ENCODE results near the gene BPIFB2.

BPIFB2 gene

DNA sequence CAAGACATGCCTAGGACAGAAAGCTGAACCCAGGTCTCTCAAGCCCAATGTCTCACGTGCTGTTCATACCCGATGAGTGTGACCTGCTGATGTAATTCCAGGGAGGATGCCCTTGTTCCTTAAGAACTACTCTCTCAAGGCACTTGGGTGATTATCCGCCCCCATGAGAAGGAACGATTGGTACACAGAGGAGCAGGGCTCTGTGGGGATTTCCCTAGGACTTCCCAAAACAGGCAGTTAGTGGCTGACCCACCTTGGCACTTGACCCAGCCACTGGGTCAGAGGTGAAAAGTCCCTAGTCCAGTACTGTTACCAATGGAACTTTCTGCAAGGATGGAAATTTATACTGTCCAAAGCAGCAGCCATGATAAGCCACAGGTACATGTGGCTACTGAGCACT, 14.8 kb downstream of the BPIFB2 start:
- no peak for DNase-seq

DNA sequence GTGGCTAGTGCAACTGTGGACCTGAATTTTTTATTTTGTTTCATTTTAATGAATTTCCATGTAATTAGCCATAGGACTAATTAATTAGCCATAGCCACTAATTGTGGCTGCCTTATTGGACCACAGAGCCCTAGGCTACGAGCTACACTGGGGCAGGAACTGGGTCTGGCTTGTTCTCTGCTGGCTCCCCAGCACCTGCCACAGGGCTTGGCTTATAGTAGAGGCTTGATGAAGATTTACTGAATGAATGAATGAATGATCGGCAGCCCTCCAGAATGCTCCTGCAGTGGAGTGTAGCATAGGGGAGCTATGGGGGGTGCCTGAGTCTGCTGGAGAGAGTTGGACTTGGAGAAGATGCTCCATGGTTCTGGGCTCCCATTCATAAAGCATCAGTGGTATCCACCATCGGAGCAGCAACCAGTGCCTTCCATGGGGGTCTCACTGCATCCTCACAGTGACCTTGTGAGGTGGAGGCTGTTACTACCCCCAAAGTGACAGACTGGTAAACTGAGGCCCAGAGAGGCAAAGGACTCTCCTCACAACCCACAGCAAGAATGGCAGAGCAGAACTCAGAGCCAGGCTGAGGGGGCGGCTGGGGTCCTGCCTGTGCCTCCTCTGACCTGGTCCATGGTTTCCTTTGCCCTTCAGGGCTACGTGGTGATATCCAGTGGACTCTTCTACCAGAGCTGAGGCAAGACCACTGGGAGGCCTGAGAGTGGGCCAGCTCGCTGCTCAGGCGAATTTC, 15.4 kb downstream of the BPIFB2 start:
- no peak for DNase-seq

- no peak for DNase-seq
Measured at GRCh38 chr20:33023439-33024242, 16.1 kb downstream of the BPIFB2 start.

- DNase-seq = no peak
Measured at GRCh38 chr20:33024243-33024560, 16.7 kb downstream of the BPIFB2 start.

DNA sequence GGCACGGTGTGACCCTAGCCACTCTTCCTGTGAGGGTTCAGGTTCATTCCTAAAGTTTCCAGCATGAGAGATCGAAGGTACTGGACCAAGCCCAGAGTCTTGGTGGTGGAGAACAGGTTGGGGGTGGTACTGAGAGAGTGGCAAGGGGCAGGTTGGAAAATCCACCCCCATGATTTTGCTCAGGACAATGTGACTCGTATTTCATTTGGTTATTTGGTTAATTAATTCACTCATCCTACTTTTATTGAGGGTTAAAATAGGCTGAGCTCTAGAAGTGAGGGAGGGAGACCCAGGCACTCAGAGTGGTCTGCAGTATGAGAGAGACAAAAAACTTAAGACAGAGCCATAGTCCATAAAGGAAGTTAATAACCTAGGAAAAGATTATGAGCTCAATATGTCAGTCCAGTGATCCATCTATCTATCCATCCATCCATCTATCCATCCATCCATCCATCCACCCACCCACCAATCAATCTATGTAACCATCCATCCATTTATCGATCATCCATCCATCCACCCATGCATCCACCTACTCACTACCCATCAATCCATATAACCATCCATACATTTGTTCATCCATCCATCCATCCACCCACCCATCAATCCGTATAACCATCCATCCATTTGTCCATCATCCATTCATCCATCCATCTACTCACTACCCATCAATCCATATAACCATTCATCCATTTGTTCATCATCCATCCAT, 17.3 kb downstream of the BPIFB2 start:
- no peak for DNase-seq

GRCh38 chr20:33025318-33025876, 17.9 kb downstream of the BPIFB2 start:
- no peak for DNase-seq

GRCh38 chr20:33026072-33026778, 18.7 kb downstream of the BPIFB2 start:
- no peak for DNase-seq

DNA sequence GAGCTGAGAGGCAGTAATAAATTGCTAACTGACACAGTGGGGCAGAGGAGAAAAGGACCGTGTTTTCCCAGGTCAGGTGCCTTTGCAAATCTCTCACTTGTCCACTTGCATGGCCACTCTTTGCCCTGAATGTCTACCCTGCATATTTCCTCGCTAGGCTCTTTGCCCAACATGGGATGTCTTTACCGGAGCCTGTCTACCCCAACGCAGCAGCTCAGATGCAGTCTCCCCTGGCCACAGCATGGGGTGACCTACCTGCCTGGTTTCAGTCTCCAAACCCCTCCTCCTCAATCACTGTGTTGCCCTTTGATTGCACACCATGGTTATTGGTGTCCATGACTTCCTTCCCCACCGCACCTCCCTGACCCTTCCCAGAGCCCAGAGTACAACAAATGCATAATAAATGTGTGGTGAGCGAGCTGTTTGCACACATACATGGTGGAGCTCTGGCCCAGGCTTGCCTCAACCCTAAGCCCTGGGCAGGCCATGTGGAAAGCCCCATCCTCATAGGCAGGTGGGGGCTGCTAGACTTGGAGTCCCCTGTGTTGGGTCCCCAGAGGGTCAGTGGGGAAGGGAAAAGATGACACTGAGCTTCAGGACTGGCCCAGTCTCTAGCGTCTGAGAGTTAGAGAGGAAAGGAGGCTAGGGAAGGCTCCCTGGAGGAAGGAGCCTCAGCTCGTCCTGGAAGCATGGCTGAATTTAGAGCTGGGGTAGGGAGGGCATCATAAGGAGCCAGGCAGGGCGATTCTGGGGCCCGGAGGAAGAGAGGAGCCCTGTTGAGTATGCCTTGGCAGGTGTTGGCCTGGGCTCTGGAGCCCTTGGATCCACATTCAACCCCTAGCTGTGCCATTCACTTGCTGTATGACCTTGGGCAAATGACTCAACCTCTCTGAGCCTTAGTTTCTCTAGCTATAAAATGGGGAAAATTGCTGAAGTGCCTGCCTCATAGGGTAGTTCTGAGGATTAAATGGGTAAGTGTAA, 19.6 kb downstream of the BPIFB2 start:
- DNase-seq = no peak

- no peak for DNase-seq
Measured at GRCh38 chr20:33027769-33028751, 20.6 kb downstream of the BPIFB2 start.

- no peak for DNase-seq
Measured at GRCh38 chr20:33028875-33029274, 21.4 kb downstream of the BPIFB2 start.

- DNase-seq = no peak
Measured at GRCh38 chr20:33030076-33030475, 22.6 kb downstream of the BPIFB2 start.

DNA sequence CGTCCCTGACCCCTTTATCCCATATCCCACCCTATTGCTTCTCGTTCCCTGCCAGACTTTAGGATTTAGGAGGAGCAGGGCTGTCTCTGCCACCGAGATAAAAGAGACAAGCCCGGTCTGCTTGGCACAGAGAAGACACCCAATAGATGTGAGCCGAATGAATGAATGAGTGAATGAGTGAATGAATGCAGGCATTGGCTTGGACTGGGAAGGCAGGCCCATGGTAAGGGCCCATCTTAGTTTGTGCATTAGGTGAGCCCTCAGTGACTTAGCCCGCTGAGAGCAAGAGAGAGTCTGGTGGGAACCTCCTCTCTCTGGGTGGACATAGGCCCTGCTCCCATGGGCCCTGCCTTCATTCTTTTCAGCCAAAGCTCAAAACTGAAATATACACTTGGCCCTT, 23.1 kb downstream of the BPIFB2 start:
- DNase-seq = no peak

- DNase-seq = no peak
Measured at GRCh38 chr20:33031531-33031930, 24.0 kb downstream of the BPIFB2 start, which contains the start of gene BPIFB6. TSS of gene BPIFB6 (plus strand) at chr20:33031648. CDS start at chr20:33031648, 0 bp downstream.

- no peak for DNase-seq
Measured at GRCh38 chr20:33032555-33032954, 25.1 kb downstream of the BPIFB2 start.

- no peak for DNase-seq
Measured at GRCh38 chr20:33033381-33033780, 25.9 kb downstream of the BPIFB2 start.

GRCh38 chr20:33034115-33034514, 26.6 kb downstream of the BPIFB2 start:
- no peak for DNase-seq

GRCh38 chr20:33034901-33035492, 27.5 kb downstream of the BPIFB2 start:
- DNase-seq = no peak

- no peak for DNase-seq
Measured at GRCh38 chr20:33037456-33037855, 30.0 kb downstream of the BPIFB2 start.

DNA sequence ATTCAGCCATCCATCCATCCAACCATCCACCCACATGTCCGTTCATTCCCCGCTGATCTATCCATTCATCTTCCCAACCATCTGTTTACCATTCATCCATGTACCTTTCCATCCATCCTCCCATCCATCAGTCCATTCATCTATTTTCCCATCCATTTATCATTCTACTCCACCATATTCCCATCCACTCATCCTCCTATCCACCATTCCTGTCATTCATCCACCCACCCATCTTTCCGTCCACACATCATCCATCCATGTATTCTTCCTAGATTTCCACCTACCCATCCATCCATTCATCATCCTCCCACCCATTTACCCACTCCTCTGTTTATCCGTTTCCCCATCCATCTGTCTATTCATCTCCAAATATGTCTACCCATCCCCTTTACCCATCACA, 30.7 kb downstream of the BPIFB2 start:
- DNase-seq = no peak

GRCh38 chr20:33042430-33042829, 34.9 kb downstream of the BPIFB2 start:
- DNase-seq = no peak
